ENCODE data around the gene CDK16. TPM values are rescaled to one million over a fixed set of nuclear protein-coding genes. Genes with fewer than 3 reads are reported as not detected.

Gene CDK16
- total RNA-seq, 1 donor = 91.6 TPM

- H3K4me3 ChIP-seq (ENCODE audit: low read depth, low read length) = no peak overlapping the region
- TF ChIP-seq, protein P1, sequence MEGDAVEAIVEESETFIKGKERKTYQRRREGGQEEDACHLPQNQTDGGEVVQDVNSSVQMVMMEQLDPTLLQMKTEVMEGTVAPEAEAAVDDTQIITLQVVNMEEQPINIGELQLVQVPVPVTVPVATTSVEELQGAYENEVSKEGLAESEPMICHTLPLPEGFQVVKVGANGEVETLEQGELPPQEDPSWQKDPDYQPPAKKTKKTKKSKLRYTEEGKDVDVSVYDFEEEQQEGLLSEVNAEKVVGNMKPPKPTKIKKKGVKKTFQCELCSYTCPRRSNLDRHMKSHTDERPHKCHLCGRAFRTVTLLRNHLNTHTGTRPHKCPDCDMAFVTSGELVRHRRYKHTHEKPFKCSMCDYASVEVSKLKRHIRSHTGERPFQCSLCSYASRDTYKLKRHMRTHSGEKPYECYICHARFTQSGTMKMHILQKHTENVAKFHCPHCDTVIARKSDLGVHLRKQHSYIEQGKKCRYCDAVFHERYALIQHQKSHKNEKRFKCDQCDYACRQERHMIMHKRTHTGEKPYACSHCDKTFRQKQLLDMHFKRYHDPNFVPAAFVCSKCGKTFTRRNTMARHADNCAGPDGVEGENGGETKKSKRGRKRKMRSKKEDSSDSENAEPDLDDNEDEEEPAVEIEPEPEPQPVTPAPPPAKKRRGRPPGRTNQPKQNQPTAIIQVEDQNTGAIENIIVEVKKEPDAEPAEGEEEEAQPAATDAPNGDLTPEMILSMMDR (IDR thresholded peaks at IDR 0.05; ENCODE audit: insufficient read depth, low read length) = no peak
- DNase-seq (ENCODE audit: low read depth) = no peak
Observed at GRCh38 chrX:47198687-47199080, 19.8 kb upstream of the CDK16 start.

DNA sequence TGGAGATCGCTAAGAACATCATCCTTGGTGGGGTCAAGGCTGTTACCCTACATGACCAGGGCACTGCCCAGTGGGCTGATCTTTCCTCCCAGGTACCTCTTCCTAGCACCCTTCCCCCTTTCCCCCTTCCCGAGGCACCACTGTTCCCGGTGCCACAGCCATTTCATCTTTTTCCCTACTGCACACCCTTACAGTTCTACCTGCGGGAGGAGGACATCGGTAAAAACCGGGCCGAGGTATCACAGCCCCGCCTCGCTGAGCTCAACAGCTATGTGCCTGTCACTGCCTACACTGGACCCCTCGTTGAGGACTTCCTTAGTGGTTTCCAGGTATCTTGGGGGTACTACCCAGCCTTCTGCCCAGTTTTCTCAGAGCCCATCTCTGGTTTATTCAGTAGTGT, 19.2 kb upstream of the CDK16 start:
- TF ChIP-seq, protein P1 (IDR thresholded peaks at IDR 0.05; ENCODE audit: insufficient read depth, low read length) = no peak
- no peak for DNase-seq (ENCODE audit: low read depth)
- H3K4me3 ChIP-seq (ENCODE audit: low read depth, low read length) = no peak overlapping the region

- TF ChIP-seq, protein P1 (IDR thresholded peaks at IDR 0.05; ENCODE audit: insufficient read depth, low read length) = peak; percentile 70
- peak; percentile 94 for DNase-seq (ENCODE audit: low read depth)
- H3K4me3 ChIP-seq (ENCODE audit: low read depth, low read length) = no peak overlapping the region
Observed at GRCh38 chrX:47200385-47201150, 17.9 kb upstream of the CDK16 start.

DNA sequence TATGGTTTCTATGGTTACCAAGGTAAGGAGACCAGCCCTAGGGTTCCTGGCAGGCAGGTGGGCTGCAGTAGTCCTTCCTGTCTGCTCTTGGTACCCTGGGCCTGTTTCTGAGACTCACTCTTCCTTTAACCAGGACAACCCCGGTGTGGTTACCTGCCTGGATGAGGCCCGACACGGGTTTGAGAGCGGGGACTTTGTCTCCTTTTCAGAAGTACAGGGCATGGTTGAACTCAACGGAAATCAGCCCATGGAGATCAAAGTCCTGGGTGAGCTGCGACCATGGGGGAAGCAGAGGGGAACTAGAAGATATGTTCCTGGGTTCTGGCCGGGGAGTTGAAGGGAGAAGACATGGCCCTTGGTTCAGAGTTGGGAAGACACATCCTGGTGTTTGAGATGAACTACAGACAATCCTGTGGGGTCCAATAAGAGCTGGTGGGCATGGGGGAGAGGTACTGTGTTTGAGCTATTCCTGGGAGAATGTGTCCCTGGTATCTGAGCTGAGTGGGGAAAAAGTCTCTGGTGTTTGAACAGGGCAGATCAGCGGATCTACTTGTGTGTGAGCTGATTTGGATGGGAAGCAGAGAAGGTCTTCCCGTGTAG, 17.0 kb upstream of the CDK16 start:
- DNase-seq (ENCODE audit: low read depth) = no peak
- no peak overlapping the region for H3K4me3 ChIP-seq (ENCODE audit: low read depth, low read length)
- TF ChIP-seq, protein P1 (IDR thresholded peaks at IDR 0.05; ENCODE audit: insufficient read depth, low read length) = no peak

DNA sequence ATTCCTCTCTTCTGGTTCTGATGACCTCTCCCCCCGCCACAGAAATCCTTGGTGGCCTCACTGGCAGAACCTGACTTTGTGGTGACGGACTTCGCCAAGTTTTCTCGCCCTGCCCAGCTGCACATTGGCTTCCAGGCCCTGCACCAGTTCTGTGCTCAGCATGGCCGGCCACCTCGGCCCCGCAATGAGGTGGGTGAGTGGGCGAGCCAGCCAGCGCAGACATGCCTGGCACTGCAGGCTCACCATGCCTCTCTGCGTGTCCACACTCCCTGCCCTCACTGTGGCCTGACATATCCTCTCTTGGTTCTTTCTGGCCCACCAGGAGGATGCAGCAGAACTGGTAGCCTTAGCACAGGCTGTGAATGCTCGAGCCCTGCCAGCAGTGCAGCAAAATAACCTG, 16.2 kb upstream of the CDK16 start:
- H3K4me3 ChIP-seq (ENCODE audit: low read depth, low read length) = no peak overlapping the region
- no peak for DNase-seq (ENCODE audit: low read depth)
- TF ChIP-seq, protein P1 (IDR thresholded peaks at IDR 0.05; ENCODE audit: insufficient read depth, low read length) = no peak

- no peak overlapping the region for H3K4me3 ChIP-seq (ENCODE audit: low read depth, low read length)
- TF ChIP-seq, protein P1 (IDR thresholded peaks at IDR 0.05; ENCODE audit: insufficient read depth, low read length) = no peak
- no peak for DNase-seq (ENCODE audit: low read depth)
Observed at GRCh38 chrX:47202877-47203276, 15.6 kb upstream of the CDK16 start.

All from fibroblast of the aortic adventitia (primary cell).